Peyer's patch (tissue), 4 donors: Measurements from ENCODE around the gene PLXNC1.

Source experiments
- POLR2A ChIP-seq, 2 donors: fragments of 450-650 bp; IDR thresholded peaks; one replicate each; pipeline ENCODE4 v1.5.1; 2017; ENCODE audit warnings: antibody characterized with exemption in 2 of 2, mild to moderate bottlenecking in 2 of 2, moderate library complexity in 2 of 2
- TF ChIP-seq, protein P1 (sequence below), 6 experiments: fragments of 450-650 bp in 4 of 6; fragments of 200-600 bp in 2 of 6; sonication (generic) in 1 of 6; IDR thresholded peaks; one replicate each; pipeline ENCODE4 v1.5.1; 2017 to 2019; ENCODE audit warnings: antibody characterized with exemption in 6 of 6, mild to moderate bottlenecking in 3 of 6, moderate library complexity in 1 of 6

DNA sequence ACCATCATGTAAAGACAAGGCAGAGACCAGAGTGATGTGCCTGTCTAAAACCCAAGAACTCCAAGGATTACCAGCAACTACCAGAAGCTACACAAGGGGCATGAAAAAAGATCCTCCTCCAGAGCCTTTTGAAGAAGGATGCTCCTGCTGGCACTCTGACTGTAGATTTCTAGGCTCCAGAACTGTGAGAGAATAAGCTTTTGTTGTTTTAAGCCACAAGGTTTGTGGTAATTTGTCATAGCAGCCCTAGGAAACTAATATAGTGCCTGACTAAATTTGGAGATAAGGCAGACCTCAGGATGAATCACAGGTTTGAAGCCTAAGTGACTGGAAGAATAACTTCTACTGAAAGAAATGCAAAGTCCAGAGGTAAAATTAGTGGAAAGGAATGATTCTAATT is 178.3 kb downstream of the PLXNC1 start:
- TF ChIP-seq, protein P1, sequence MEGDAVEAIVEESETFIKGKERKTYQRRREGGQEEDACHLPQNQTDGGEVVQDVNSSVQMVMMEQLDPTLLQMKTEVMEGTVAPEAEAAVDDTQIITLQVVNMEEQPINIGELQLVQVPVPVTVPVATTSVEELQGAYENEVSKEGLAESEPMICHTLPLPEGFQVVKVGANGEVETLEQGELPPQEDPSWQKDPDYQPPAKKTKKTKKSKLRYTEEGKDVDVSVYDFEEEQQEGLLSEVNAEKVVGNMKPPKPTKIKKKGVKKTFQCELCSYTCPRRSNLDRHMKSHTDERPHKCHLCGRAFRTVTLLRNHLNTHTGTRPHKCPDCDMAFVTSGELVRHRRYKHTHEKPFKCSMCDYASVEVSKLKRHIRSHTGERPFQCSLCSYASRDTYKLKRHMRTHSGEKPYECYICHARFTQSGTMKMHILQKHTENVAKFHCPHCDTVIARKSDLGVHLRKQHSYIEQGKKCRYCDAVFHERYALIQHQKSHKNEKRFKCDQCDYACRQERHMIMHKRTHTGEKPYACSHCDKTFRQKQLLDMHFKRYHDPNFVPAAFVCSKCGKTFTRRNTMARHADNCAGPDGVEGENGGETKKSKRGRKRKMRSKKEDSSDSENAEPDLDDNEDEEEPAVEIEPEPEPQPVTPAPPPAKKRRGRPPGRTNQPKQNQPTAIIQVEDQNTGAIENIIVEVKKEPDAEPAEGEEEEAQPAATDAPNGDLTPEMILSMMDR (IDR thresholded peaks at IDR 0.05) = no peak
- no peak for TF ChIP-seq POLR2A (IDR thresholded peaks at IDR 0.05)
